H1 (cell line): ENCODE measurements around the gene KCNH1. TPM values are rescaled to one million over a fixed set of nuclear protein-coding genes. Genes with fewer than 3 reads are reported as not detected.

ENCODE experiments used
- CTCF ChIA-PET: fragments of 300-600 bp; sonication (Branson Sonifier 250); formaldehyde crosslinking; loops from one replicate; lab custom pipeline; 2021; ENCODE audit not compliant: partially characterized antibody; lab: Charles Lee
- POLR2A ChIA-PET: fragments of 300-600 bp; sonication (Branson Sonifier 250); formaldehyde crosslinking; loops from one replicate; lab custom pipeline; 2021; ENCODE audit warnings: inconsistent platforms; ENCODE audit not compliant: partially characterized antibody; lab: Charles Lee
- DNase-seq, 2 experiments: peaks; one replicate each; pipeline versions ENCODE4 v3.0.0 to v3.0.0-alpha.2; 2010 to 2022; ENCODE audit warnings: low spot score in 2 of 2, low read depth in 1 of 2, mixed read lengths in 1 of 2
- FAIRE-seq: peaks from 2 replicates; lab custom pipeline; 2011; peaks lifted over from hg19 to GRCh38; lab: Jason Lieb, UNC
- H2AFZ ChIP-seq: 2 replicates; pipeline ENCODE4 v1.8.1; 2012; ENCODE audit warnings: low read length, inconsistent platforms
- H2AK5ac ChIP-seq: 2 replicates; pipeline ENCODE4 v1.6.1; 2013; ENCODE audit warnings: low read depth, low read length
- H2BK120ac ChIP-seq: replicated peaks from 2 replicates; pipeline ENCODE3; 2013; ENCODE audit warnings: low read depth, low read length, inconsistent platforms
- H2BK12ac ChIP-seq: 2 replicates; pipeline ENCODE4 v1.6.1; 2013; ENCODE audit warnings: low read depth, low read length
- H2BK15ac ChIP-seq: 2 replicates; pipeline ENCODE4 v1.6.1; 2013; ENCODE audit warnings: low read length
- H2BK20ac ChIP-seq: 2 replicates; pipeline ENCODE4 v1.6.1; 2013; ENCODE audit warnings: low read length
- H2BK5ac ChIP-seq: 2 replicates; pipeline ENCODE4 v1.6.1; 2013; ENCODE audit warnings: low read depth, low read length
- H3K14ac ChIP-seq: 2 replicates; pipeline ENCODE4 v1.6.1; 2013; ENCODE audit warnings: inconsistent platforms; ENCODE audit not compliant: insufficient read length
- H3K18ac ChIP-seq: 2 replicates; pipeline ENCODE4 v1.6.1; 2013; ENCODE audit warnings: low read length; ENCODE audit errors: extremely low read depth
- H3K23ac ChIP-seq: 2 replicates; pipeline ENCODE4 v1.6.1; 2013; ENCODE audit warnings: inconsistent platforms; ENCODE audit not compliant: insufficient read length
- H3K23me2 ChIP-seq: 2 replicates; pipeline ENCODE4 v1.6.1; 2013; ENCODE audit warnings: low read depth, low read length
- H3K27ac ChIP-seq: 2 replicates; pipeline ENCODE4 v1.6.1; 2011; ENCODE audit warnings: low read depth, low read length, inconsistent platforms
- H3K27me3 ChIP-seq, 4 experiments: replicated peaks in 1 of 4; 1 replicate in 1 of 4; 2 replicates in 3 of 4; pipeline versions ENCODE4 v1.6.1 to v1.8.1; 2011 to 2013; ENCODE audit warnings: low read length in 3 of 4, mild to moderate bottlenecking in 3 of 4, inconsistent platforms in 2 of 4, mixed read lengths in 2 of 4, moderate library complexity in 1 of 4; ENCODE audit not compliant: control insufficient read depth in 3 of 4, insufficient read depth in 3 of 4; ENCODE audit errors: extremely low read depth in 1 of 4
- H3K36me3 ChIP-seq, 4 experiments: 2 replicates each; pipeline versions ENCODE4 v1.6.1 to v1.8.1; 2011 to 2013; ENCODE audit warnings: mild to moderate bottlenecking in 4 of 4, low read length in 3 of 4, moderate library complexity in 2 of 4, control low read depth in 1 of 4, inconsistent platforms in 1 of 4; ENCODE audit not compliant: insufficient read depth in 4 of 4, control insufficient read depth in 2 of 4
- H3K4ac ChIP-seq: replicated peaks from 2 replicates; pipeline ENCODE3; 2013; ENCODE audit warnings: low read length, low read depth, mixed read lengths, inconsistent platforms; ENCODE audit not compliant: insufficient read length
- H3K4me1 ChIP-seq, 4 experiments: replicated peaks in 1 of 4; 1 replicate in 1 of 4; 2 replicates in 3 of 4; pipeline versions ENCODE4 v1.6.1 to v1.8.1; 2011 to 2013; ENCODE audit warnings: low read length in 3 of 4, inconsistent platforms in 2 of 4, mixed read lengths in 1 of 4; ENCODE audit not compliant: insufficient read depth in 4 of 4, control insufficient read depth in 3 of 4
- H3K4me2 ChIP-seq, 2 experiments: 2 replicates each; pipeline versions ENCODE4 v1.6.1 to v1.8.1; 2011 to 2013; ENCODE audit warnings: low read depth in 2 of 2, low read length in 2 of 2, control low read depth in 1 of 2, inconsistent platforms in 1 of 2, mild to moderate bottlenecking in 1 of 2; ENCODE audit not compliant: insufficient read depth in 1 of 2
- H3K4me3 ChIP-seq, 4 experiments: fragments of 200-600, 300-600 bp in 1 of 4; sonication (generic), shearing (Covaris generic), sonication (Bioruptor Twin) in 1 of 4; 2 replicates each; pipeline versions ENCODE4 v1.5.1 to v1.8.1; 2011 to 2016; ENCODE audit warnings: low read length in 4 of 4, low read depth in 3 of 4, control low read depth in 2 of 4, inconsistent platforms in 2 of 4, mild to moderate bottlenecking in 2 of 4, mixed read lengths in 1 of 4, moderate library complexity in 1 of 4; ENCODE audit not compliant: insufficient read depth in 2 of 4; ENCODE audit errors: extremely low read depth in 1 of 4
- H3K56ac ChIP-seq: replicated peaks from 2 replicates; pipeline ENCODE3; 2013; ENCODE audit warnings: low read depth, mild to moderate bottlenecking, mixed read lengths, low read length, inconsistent platforms; ENCODE audit not compliant: insufficient read length
- H3K79me1 ChIP-seq: 2 replicates; pipeline ENCODE4 v1.6.1; 2013; ENCODE audit warnings: low read depth, low read length, control low read depth
- H3K79me2 ChIP-seq, 2 experiments: 2 replicates each; pipeline versions ENCODE4 v1.6.1 to v1.8.1; 2012 to 2013; ENCODE audit warnings: low read length in 2 of 2, mild to moderate bottlenecking in 2 of 2, inconsistent platforms in 1 of 2; ENCODE audit not compliant: insufficient read depth in 2 of 2, control insufficient read depth in 1 of 2
- H3K9ac ChIP-seq, 4 experiments: replicated peaks in 1 of 4; 1 replicate in 1 of 4; 2 replicates in 3 of 4; pipeline versions ENCODE4 v1.6.1 to v1.8.1; 2011 to 2013; ENCODE audit warnings: low read depth in 3 of 4, low read length in 3 of 4, control low read depth in 2 of 4, mild to moderate bottlenecking in 2 of 4, moderate library complexity in 2 of 4, inconsistent platforms in 1 of 4; ENCODE audit errors: extremely low read depth in 1 of 4
- H3K9me3 ChIP-seq, 2 experiments: 2 replicates each; pipeline versions ENCODE4 v1.6.1 to v1.8.1; 2012 to 2013; ENCODE audit warnings: mild to moderate bottlenecking in 2 of 2, moderate library complexity in 2 of 2, control low read depth in 1 of 2, inconsistent platforms in 1 of 2, low read depth in 1 of 2, low read length in 1 of 2, mixed read lengths in 1 of 2; ENCODE audit not compliant: insufficient read depth in 2 of 2
- H4K20me1 ChIP-seq, 2 experiments: replicated peaks in 1 of 2; 2 replicates each; pipeline versions ENCODE3 to v1.8.1; 2011 to 2013; ENCODE audit warnings: inconsistent platforms in 2 of 2, low read length in 2 of 2, mild to moderate bottlenecking in 1 of 2; ENCODE audit not compliant: insufficient read depth in 2 of 2, control insufficient read depth in 1 of 2
- H4K5ac ChIP-seq: 2 replicates; pipeline ENCODE4 v1.6.1; 2013; ENCODE audit warnings: low read length, low read depth, mixed read lengths, inconsistent platforms; ENCODE audit not compliant: insufficient read length
- H4K8ac ChIP-seq: 2 replicates; pipeline ENCODE4 v1.8.0; 2013; ENCODE audit warnings: mild to moderate bottlenecking, moderate library complexity, low read length, inconsistent platforms; ENCODE audit not compliant: insufficient read depth; ENCODE audit errors: extremely low read depth
- H4K91ac ChIP-seq: replicated peaks from 2 replicates; pipeline ENCODE3; 2013; ENCODE audit warnings: low read length, mixed read lengths, inconsistent platforms; ENCODE audit not compliant: insufficient read length
- BRCA1 ChIP-seq: IDR thresholded peaks from 2 replicates; pipeline ENCODE4 v1.6.1; 2012; ENCODE audit warnings: low read depth, low read length, improper control_type of control experiment
- CBX8 ChIP-seq: fragments of 300-800, 300-1000 bp; sonication (generic); IDR thresholded peaks from 2 replicates; pipeline ENCODE4 v1.7.1; 2016; ENCODE audit warnings: low read depth, low read length, borderline replicate concordance
- CREB1 ChIP-seq: IDR thresholded peaks from 2 replicates; pipeline ENCODE4 v1.6.1; 2012; ENCODE audit warnings: inconsistent platforms
- GABPA ChIP-seq: IDR thresholded peaks from 2 replicates; pipeline ENCODE4 v1.6.1; 2011; ENCODE audit warnings: mild to moderate bottlenecking, low read length, moderate library complexity, borderline replicate concordance; ENCODE audit not compliant: insufficient read depth
- HDAC2 ChIP-seq, 2 experiments: fragments of 300-600 bp in 1 of 2; sonication (generic) in 1 of 2; IDR thresholded peaks; 2 replicates each; pipeline ENCODE4 v1.6.1; 2011 to 2012; ENCODE audit warnings: low read depth in 2 of 2, low read length in 2 of 2, mild to moderate bottlenecking in 2 of 2, moderate library complexity in 2 of 2, borderline replicate concordance in 1 of 2, inconsistent platforms in 1 of 2
- KDM4A ChIP-seq: IDR thresholded peaks from one replicate; pipeline ENCODE4 v1.7.1; 2012; ENCODE audit warnings: low read depth, mild to moderate bottlenecking, moderate library complexity, low read length, inconsistent platforms; ENCODE audit not compliant: severe bottlenecking
- KDM5A ChIP-seq: fragments of 200-600 bp; IDR thresholded peaks from 2 replicates; pipeline ENCODE4 v1.7.1; 2012; ENCODE audit warnings: mild to moderate bottlenecking, low read length, inconsistent platforms, mixed read lengths
- MAFK ChIP-seq: IDR thresholded peaks from 2 replicates; pipeline ENCODE4 v1.6.1; 2012; ENCODE audit warnings: low read depth, mild to moderate bottlenecking, improper control_type of control experiment, low read length
- NRF1 ChIP-seq: IDR thresholded peaks from 2 replicates; pipeline ENCODE4 v1.6.1; 2011; ENCODE audit warnings: mild to moderate bottlenecking, low read depth, low read length, improper control_type of control experiment
- SIRT6 ChIP-seq: IDR thresholded peaks from one replicate; pipeline ENCODE4 v1.7.1; 2012; ENCODE audit warnings: low read length, inconsistent platforms
- ZNF274 ChIP-seq: IDR thresholded peaks from 2 replicates; pipeline ENCODE4 v1.7.0; 2012; ENCODE audit warnings: low read length, borderline replicate concordance; ENCODE audit errors: extremely low read depth
- WGBS, 2 experiments: shearing (Covaris generic) in 1 of 2; methylation state at CpG; one replicate each; pipeline versions ENCODE4 v1.1.6 to v1.1.7; 2013 to 2015; ENCODE audit warnings: low lambda C conversion rate in 2 of 2, mixed read lengths in 2 of 2, inconsistent platforms in 1 of 2, low coverage in 1 of 2, missing lambda C conversion rate in 1 of 2; ENCODE audit not compliant: insufficient replicate concordance in 2 of 2, insufficient coverage in 1 of 2, insufficient read length in 1 of 2; ENCODE audit errors: extremely low coverage in 1 of 2, missing lambda C conversion rate in 1 of 2; 5-methylcytosine and 5-hydroxymethylcytosine counted together
- polyA plus RNA-seq, 7 experiments: library from polyadenylated mRNA; depleted of rRNA in 3 of 7; stranded (reverse) in 5 of 7; unstranded in 2 of 7; fragments of >200 nt in 5 of 7; fragments of 200-250 nt in 2 of 7; gene quantifications; 1 replicate in 5 of 7; 2 replicates in 1 of 7; 4 replicates in 1 of 7; pipeline versions ENCODE4 v1.2.1 to v1.2.3, GENCODE V29; 2011 to 2013; ENCODE audit warnings: missing spikeins in 2 of 7, mixed read lengths in 2 of 7
- total RNA-seq: library from RNA; stranded (reverse); fragmentation: NEBNext Ultra II Directional; extraction: Animal tissue kit (Norgen Biotek cat#: 25700); gene quantifications from 2 replicates; pipeline ENCODE4 v1.2.1, GENCODE V29; 2021
- TF ChIP-seq, protein P1 (sequence below): IDR thresholded peaks from 2 replicates; pipeline ENCODE4 v1.6.1; 2012; ENCODE audit warnings: inconsistent platforms

KCNH1 gene
- total and polyA plus RNA-seq, 2 of the 8 experiments (the other 6 are each of a cell fraction or from before 2014, with no cell fraction given): 0.27 to 0.34 TPM

DNA sequence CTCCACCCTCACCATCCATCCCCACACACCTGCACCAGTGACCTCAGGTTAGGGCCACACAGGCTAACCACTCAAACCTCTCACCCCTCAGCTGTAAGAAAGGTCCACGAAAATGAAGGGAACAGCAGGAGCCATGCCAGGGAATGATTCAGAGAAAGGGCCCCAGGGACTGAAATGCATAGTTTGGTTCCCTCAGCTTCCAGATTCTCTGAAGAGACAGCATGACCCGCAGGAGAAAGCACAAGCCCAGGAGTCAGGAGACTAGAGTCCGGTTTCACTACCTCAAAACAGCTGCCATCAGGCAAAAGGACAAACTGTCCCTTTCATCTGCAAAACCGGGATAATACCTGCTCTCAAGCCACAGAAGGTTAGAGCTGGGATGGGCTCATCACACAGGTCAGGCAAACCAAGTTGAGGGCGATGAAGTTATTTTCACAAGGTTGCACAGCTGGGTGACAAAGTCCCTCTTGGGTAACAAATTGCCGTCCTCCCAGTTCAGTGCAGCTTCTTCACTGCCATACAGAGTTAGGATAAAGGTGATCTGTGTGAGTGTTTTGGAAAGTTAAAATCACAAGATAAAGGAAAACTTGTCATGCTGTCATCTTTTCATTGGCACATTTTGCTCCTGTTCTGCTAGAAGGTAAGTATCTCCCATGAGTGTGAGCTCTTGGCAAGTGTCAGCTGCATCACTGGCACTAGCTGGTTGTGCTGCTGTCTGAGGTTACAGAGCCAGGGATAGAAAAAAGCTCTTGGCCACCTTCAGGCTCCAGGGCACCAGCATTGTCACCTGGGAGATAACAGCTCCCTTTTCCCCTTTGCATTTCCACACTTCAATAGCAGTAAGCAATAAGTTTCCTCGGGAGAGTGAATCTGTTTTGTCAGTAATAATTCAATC, 120.4 kb downstream of the KCNH1 start:
- H3K9me3 ChIP-seq: no peaks in the 10 kb centered on the region
- H3K9ac ChIP-seq: no peak overlapping the region
- H2BK120ac ChIP-seq: no peak overlapping the region
- no peak overlapping the region for H2BK15ac ChIP-seq
- ChIA-PET POLR2A (no interaction called here), CTCF (interaction anchor here (0.7 to 1.2 kb wide), 5 partner anchors 9 to 565 kb away, joined by 3 to 4 read pairs (median 3); no protein-coding TSS in a partner anchor)
- no peak overlapping the region for H4K5ac ChIP-seq
- H3K4ac ChIP-seq: no peak overlapping the region
- H3K56ac ChIP-seq: no peak overlapping the region
- no peak overlapping the region for H4K8ac ChIP-seq
- H3K4me2 ChIP-seq: no peak overlapping the region
- no peak overlapping the region for H3K4me3 ChIP-seq
- no peak overlapping the region for H4K91ac ChIP-seq
- H3K4me1 ChIP-seq: no peaks in the 10 kb centered on the region
- no peak overlapping the region for H2BK5ac ChIP-seq
- no peaks in the 10 kb centered on the region for H3K79me2 ChIP-seq
- H3K18ac ChIP-seq: no peak overlapping the region
- no peak overlapping the region for H3K23ac ChIP-seq
- WGBS, 2 experiments: 76% methylated on average over 7 of the region's 7 CpGs; no CpG with 5 or more reads in 1 of the 2 experiments
- no peak overlapping the region for H2BK12ac ChIP-seq
- DNase-seq (no peak), FAIRE-seq (no peak)
- no peak overlapping the region for H3K14ac ChIP-seq
- H3K23me2 ChIP-seq: no peaks in the 10 kb centered on the region
- H3K36me3 ChIP-seq: no peaks in the 10 kb centered on the region
- no peak overlapping the region for H2BK20ac ChIP-seq
- H3K79me1 ChIP-seq: no peaks in the 10 kb centered on the region
- no peaks in the 10 kb centered on the region for H3K27me3 ChIP-seq
- H4K20me1 ChIP-seq: no peaks in the 10 kb centered on the region
- H2AFZ ChIP-seq: 0 out of 2 replicates have a peak overlapping the region, but pooled peaks have one; percentile 29
- H3K27ac ChIP-seq: no peak overlapping the region
- no peak overlapping the region for H2AK5ac ChIP-seq
- no peak for TF ChIP-seq NRF1
- no peak for TF ChIP-seq KDM5A
- no peak for TF ChIP-seq BRCA1
- no peak for TF ChIP-seq SIRT6
- TF ChIP-seq MAFK: no peak
- no peak for TF ChIP-seq HDAC2 (IDR thresholded peaks at IDR 0.05; ENCODE audit: borderline replicate concordance in 1 of 2, low read depth in 2 of 2, low read length in 2 of 2)
- no peak for TF ChIP-seq GABPA
- no peak for TF ChIP-seq CREB1
- TF ChIP-seq, protein P1, sequence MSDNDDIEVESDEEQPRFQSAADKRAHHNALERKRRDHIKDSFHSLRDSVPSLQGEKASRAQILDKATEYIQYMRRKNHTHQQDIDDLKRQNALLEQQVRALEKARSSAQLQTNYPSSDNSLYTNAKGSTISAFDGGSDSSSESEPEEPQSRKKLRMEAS: no peak
- no peak for TF ChIP-seq KDM4A
- no peak for TF ChIP-seq CBX8
- no peak for TF ChIP-seq ZNF274
